ENCODE results near the gene PTGDS.

PTGDS gene

DNA sequence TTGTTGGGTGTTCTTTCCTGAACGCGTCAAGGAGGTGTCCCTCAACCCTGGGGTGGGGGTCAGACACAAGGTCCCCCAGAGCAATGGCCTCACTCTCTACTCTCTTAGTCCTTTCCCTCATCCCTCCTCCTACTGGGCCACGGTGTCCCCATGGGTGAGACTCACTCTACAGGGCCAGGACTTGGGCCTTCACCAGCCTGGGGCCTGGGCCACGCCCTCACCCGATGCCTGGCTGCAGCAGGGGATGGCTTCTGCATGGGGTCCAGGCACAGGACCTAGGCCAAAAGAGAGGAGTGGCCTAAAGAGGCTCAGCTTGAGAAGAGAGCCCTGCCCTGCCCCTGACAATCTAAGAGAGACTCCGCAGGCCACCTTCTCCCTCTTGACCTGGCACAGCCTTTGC is 19.4 kb upstream of the PTGDS start:
- DNase-seq (ENCODE audit: low read depth), result no peak

DNA sequence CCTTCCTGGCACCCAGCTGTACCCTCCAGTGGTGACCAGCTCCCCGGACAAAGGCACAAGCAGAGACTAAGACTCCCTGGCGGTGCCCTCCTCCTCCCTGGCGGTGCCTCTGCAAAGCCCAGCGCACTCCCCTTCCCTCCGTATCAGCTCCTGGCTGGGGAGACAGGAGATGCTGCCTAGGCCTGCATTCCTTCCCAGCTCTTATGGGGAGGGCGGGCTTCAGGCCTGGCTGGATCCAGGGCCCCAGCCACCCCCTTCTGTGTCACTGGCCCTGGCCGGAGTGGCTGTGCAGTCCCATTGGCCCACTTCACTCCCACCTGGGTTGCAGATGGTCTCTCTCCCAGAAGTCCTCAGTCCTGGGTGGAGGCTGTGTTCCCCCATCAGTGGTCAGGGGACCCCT is 18.8 kb upstream of the PTGDS start:
- DNase-seq (ENCODE audit: low read depth), result no peak

DNA sequence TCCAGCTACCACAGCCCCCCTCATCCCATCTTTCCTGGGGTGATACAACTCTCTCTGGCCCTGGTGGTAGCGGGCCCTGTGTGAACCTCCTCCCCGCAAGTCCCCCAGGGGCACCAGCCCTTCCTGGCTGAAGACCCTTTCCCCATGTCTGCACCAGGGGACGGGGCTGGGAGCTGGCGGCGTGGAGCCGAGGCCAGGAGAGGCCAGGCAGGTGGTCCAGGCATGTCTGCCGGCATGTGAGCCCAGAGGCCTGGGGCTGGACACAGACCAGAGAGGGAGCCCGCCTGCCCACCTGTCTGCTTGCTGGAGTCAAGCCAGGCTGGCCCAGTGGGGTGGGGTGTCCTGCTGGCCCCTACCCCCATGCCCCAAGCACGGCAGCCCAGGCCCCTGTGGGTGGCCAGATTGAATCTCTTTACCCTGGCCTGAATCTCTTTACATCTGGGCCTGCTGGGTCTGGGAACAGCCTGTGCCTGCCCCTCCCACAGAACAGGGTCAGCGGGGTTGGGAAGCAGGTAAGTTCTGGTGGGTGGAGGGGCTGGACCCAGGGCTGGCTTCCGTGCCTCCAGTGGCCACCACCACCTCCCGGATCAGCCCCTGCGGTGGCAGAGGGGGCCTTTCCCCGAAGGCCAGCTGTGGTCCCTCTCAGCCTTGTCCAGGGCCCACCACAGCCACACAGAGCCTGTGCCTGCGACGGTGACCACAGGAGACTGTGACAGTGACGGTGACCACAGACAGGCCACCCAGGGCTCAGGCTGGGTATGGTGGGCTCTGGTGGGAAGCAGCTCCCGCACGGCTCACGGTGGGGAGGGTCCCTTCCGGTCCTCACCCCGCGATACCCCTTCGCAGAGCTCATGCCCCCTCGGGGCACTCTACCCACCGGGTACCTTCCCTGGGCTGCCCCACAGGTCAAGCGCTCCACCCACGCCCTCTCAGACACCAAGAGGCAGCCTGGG is 18.1 kb upstream of the PTGDS start:
- DNase-seq (ENCODE audit: low read depth), result no peak

DNA sequence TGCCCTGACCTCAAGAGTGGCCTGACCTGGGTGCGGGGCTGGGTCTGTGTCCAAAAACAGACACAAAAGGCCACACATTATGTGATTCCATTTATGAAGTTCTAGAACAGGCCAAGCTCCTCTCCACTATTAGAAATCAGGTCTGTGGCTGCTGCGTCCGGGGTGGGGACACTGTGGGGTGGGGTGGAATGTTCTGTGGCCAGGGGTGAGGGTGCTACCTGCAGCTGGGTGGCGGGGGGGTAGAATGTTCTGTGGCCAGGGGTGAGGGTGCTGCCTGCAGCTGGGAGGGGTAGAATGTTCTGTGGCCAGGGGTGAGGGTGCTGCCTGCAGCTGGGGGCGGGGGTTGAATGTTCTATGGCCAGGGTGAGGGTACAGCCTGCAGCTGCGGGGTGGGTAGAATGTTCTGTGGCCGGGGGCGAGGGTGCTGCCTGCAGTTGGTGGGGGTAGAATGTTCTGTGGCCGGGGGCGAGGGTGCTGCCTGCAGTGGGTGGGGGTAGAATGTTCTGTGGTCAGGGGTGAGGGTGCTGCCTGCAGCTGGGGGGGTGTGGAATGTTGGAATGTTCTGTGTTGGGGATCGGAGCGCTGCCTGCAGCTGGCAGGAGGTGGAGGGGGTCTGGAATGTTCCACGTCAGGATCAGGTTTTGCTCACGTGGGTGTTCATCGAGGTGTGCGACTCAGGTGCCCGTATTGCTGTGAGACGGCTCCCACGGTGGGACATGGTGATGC is 16.9 kb upstream of the PTGDS start:
- DNase-seq (ENCODE audit: low read depth), result no peak

- no peak for DNase-seq (ENCODE audit: low read depth)
Measured at GRCh38 chr9:136960938-136961275, 16.4 kb upstream of the PTGDS start.

- no peak for DNase-seq (ENCODE audit: low read depth)
Measured at GRCh38 chr9:136961279-136962065, 15.8 kb upstream of the PTGDS start.

DNA sequence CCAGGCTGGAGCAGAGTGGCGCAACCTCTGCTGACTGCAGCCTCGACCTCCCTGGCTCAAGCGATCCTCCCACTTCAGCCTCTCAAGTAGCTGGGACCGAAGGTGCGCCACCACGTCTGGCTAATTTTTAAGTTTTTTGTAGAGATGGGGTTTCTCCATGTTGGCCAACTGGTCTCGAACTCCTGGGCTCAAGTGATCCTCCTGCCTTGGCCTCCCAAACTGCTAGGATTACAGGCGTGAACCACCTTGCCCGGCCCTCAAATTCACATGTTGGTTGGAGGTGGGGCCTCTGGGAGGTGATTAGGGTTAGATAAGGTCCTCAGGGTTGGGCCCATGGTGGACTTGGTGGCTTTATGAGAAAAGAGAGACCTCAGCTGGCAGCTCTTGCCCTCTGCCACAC is 15.1 kb upstream of the PTGDS start:
- DNase-seq (ENCODE audit: low read depth), result no peak

GRCh38 chr9:136962701-136963248 is 14.5 kb upstream of the PTGDS start:
- no peak for DNase-seq (ENCODE audit: low read depth)

DNA sequence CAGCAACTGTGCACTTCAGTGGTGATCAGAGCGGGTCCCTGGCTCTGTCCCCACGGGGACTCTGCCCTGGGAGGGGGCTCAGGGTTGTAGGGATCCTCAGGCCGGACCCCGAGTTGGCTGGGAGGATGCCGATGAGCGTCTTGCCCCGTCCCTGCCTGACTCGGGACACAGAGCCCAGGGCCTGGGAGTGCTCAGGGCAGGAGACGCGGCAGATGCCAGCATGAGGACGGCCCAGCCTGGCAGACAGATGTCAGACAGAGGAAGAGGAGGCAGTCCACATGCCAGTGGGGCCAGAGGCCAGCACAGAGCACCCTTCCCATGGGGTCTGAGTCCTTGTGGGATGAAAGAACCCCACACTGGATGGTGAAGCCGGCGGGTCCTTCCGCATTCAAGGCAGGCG is 14.0 kb upstream of the PTGDS start:
- no peak for DNase-seq (ENCODE audit: low read depth)

GRCh38 chr9:136963751-136964150 is 13.6 kb upstream of the PTGDS start:
- no peak for DNase-seq (ENCODE audit: low read depth)

- DNase-seq (ENCODE audit: low read depth), result no peak
Measured at GRCh38 chr9:136964171-136964689, 13.1 kb upstream of the PTGDS start.

GRCh38 chr9:136964833-136965422 is 12.4 kb upstream of the PTGDS start:
- DNase-seq (ENCODE audit: low read depth), result no peak

GRCh38 chr9:136965771-136966484 is 11.4 kb upstream of the PTGDS start:
- DNase-seq (ENCODE audit: low read depth), result no peak

- no peak for DNase-seq (ENCODE audit: low read depth)
Measured at GRCh38 chr9:136968333-136969127, 8.8 kb upstream of the PTGDS start.

- DNase-seq (ENCODE audit: low read depth), result no peak
Measured at GRCh38 chr9:136969150-136969549, 8.2 kb upstream of the PTGDS start.

DNA sequence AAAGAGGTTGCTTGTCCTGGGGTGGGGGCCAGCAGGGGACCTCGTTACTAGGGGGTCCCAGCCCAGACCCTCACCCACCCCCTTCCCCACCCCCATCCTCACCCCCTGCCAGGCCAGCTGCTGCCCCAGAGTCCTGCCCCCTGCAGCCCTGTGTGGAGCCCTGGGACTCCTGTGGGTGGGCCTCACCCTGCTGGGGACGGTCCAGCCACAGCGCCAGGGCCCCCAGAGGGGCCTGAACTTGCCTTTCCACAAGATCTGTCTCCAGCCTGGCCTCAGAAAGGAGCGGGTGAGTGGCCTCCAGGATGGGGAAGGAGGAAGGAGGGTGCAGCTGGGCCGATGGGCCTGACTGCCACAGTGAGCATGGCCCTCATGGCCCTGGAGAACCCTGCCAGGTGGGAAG is 7.5 kb upstream of the PTGDS start:
- DNase-seq (ENCODE audit: low read depth), result no peak

DNA sequence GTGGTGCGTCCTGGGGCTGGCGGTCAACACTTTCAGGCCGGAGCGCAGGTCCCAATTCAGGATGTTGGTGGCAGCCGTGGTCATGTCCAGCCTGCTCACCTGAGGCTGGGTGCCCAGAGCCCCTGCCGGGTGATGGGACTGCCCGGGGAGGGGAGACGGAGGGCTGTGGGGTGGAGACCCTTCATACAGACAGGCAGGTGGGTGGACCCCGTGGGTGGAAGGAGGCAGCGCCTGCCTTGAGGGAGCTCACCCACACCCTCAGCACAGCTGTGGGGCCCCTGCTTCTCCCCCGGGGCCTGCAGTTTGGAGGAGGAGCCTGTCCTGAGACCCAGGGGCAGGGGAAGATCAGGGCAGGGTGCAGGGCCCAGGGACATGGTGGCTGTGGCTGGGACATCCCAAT is 6.9 kb upstream of the PTGDS start:
- DNase-seq (ENCODE audit: low read depth), result no peak

DNA sequence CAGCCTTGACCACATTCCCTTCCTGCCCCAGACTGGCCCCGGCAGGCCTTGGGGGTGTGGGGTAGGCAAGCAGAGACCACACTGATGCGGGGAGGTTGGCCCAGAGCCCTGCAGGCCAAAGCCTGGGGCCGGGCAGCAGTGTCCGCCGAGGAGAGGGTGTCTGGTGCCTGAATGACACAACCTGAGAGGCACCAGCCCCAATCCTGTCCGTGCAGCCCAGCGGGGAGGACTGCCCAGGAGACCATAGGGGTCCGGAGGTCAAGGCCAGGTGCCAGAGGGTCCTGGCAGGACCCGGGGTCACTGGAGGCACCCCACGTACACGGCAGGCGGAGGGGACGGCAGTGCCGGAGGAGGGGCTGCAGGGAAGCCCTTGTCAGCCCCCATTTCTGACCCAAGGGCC is 5.6 kb upstream of the PTGDS start:
- DNase-seq (ENCODE audit: low read depth), result no peak

- no peak for DNase-seq (ENCODE audit: low read depth)
Measured at GRCh38 chr9:136972335-136972734, 5.0 kb upstream of the PTGDS start.

DNA sequence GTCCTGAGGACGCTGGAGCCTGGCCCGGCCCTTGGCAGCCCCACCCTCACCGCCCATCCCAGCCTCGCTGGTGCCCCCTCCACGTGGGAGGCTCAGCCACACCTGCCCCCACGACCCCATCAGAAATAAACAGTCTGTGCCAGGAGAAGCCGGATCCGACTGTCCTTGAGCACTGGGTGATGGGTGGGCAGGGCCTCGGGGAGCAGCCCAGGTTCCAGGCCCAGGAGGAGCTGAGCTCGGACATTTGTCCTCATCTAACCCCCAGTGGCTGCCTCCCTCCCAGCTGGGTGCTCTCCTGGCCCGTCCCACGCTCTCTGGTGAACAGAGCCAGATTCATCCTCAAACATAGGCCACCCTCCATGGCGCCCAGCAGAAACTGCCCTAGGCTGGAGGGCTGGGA is 4.6 kb upstream of the PTGDS start:
- DNase-seq (ENCODE audit: low read depth), result no peak
